ENCODE results near the gene MCF2L2.
A peak's percentile ranks its signal among the peaks of the same experiment; 100 is the strongest.

Gene MCF2L2

DNA sequence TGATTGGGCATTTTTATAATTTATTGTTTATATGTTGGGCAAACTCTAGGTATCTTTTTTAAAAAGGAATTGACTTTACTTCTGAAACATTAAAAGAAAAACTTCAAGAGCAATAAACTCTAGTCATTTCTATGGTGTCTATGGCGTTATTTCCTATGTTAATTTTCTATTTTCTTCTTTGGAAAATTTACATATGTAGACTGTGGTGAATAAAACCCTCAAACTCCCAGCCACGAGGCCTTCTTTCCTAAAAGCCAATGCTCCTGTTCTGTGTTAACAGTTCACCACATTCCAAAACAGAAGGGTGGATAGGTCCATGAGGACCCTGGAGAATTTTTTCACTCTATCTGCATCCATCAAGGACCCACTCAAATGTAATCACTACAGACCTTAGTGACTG lies 219.6 kb downstream of the MCF2L2 start:
- no peak overlapping the region for H3K27ac ChIP-seq (ENCODE audit: low read depth, low read length)
- peaks cover 0 to 3% of the 10 kb centered on the region in 2 donors for H3K9me3 ChIP-seq (ENCODE audit: control insufficient read depth in 1 of 2, low read length in 2 of 2)
- H3K9ac ChIP-seq (ENCODE audit: low read depth in 1 of 2, low read length in 2 of 2), result no peak overlapping the region
- no peak overlapping the region for H3K4me3 ChIP-seq (ENCODE audit: low read depth in 1 of 2, low read length in 2 of 2)
- H3K4me1 ChIP-seq (ENCODE audit: control insufficient read depth in 1 of 2, insufficient read depth in 2 of 2, low read length in 2 of 2), result peaks cover 32 to 36% of the 10 kb centered on the region in 2 donors
- no peaks in the 10 kb centered on the region for H3K27me3 ChIP-seq (ENCODE audit: control insufficient read depth in 1 of 2, insufficient read depth in 2 of 2, low read length in 2 of 2)
- H3K36me3 ChIP-seq (ENCODE audit: control insufficient read depth in 1 of 2, insufficient read depth in 2 of 2, low read length in 2 of 2), result no peaks in the 10 kb centered on the region

DNA sequence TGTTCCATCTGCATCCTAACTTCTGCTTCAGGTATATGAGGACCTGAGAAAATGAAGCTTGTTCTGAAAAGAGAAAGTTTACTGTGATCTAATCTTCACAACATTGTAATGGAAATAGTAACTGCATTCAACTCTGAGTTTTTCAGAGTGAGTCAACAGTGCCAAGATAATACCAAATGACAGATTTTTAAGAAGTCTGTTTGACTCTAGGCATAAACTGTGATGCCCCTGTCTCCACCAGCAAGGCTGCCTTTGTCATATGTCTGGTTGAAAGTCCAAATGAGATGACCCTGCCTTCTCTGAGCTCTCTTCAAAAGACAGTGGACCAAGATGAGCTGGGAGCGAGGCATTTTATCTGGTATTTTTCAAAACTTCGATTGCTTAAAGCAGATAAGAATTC lies 220.2 kb downstream of the MCF2L2 start:
- no peak overlapping the region for H3K27ac ChIP-seq (ENCODE audit: low read depth, low read length)
- H3K9ac ChIP-seq (ENCODE audit: low read depth in 1 of 2, low read length in 2 of 2), result no peak overlapping the region
- H3K9me3 ChIP-seq (ENCODE audit: control insufficient read depth in 1 of 2, low read length in 2 of 2), result peaks cover 2 to 8% of the 10 kb centered on the region in 2 donors
- H3K4me1 ChIP-seq (ENCODE audit: control insufficient read depth in 1 of 2, insufficient read depth in 2 of 2, low read length in 2 of 2), result peaks cover 27 to 30% of the 10 kb centered on the region in 2 donors
- no peak overlapping the region for H3K4me3 ChIP-seq (ENCODE audit: low read depth in 1 of 2, low read length in 2 of 2)
- H3K36me3 ChIP-seq (ENCODE audit: control insufficient read depth in 1 of 2, insufficient read depth in 2 of 2, low read length in 2 of 2), result no peaks in the 10 kb centered on the region
- no peaks in the 10 kb centered on the region for H3K27me3 ChIP-seq (ENCODE audit: control insufficient read depth in 1 of 2, insufficient read depth in 2 of 2, low read length in 2 of 2)

DNA sequence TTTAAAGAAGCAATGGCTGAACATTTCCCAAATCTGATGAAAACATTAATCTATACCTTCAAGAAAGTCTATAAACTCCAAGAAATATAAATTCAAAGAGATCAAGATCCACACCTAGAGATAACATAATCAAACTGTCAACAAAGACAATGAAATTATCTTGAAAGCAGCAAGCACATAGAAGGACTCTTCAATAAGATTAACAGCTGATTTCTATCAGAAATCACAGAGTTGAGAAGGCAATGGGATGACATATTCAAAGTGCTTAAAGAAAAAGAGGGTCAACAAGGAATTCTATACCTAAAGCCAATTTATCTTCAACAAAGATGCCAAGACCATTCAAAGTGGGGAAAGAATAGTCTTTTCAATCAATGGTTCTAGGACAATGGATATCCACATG lies 224.7 kb downstream of the MCF2L2 start:
- Histone ChIP-seq H3K27me3 (ENCODE audit: control insufficient read depth in 1 of 2, insufficient read depth in 2 of 2, low read length in 2 of 2) (no peaks in the 10 kb centered on the region), H3K4me3 (ENCODE audit: low read depth in 1 of 2, low read length in 2 of 2) (no peak overlapping the region), H3K27ac (ENCODE audit: low read depth, low read length) (no peak overlapping the region), H3K9me3 (ENCODE audit: control insufficient read depth in 1 of 2, low read length in 2 of 2) (peaks cover 3 to 9% of the 10 kb centered on the region in 2 donors), H3K9ac (ENCODE audit: low read depth in 1 of 2, low read length in 2 of 2) (no peak overlapping the region), H3K4me1 (ENCODE audit: control insufficient read depth in 1 of 2, insufficient read depth in 2 of 2, low read length in 2 of 2) (peaks cover 5 to 7% of the 10 kb centered on the region in 2 donors), H3K36me3 (ENCODE audit: control insufficient read depth in 1 of 2, insufficient read depth in 2 of 2, low read length in 2 of 2) (no peaks in the 10 kb centered on the region)

DNA sequence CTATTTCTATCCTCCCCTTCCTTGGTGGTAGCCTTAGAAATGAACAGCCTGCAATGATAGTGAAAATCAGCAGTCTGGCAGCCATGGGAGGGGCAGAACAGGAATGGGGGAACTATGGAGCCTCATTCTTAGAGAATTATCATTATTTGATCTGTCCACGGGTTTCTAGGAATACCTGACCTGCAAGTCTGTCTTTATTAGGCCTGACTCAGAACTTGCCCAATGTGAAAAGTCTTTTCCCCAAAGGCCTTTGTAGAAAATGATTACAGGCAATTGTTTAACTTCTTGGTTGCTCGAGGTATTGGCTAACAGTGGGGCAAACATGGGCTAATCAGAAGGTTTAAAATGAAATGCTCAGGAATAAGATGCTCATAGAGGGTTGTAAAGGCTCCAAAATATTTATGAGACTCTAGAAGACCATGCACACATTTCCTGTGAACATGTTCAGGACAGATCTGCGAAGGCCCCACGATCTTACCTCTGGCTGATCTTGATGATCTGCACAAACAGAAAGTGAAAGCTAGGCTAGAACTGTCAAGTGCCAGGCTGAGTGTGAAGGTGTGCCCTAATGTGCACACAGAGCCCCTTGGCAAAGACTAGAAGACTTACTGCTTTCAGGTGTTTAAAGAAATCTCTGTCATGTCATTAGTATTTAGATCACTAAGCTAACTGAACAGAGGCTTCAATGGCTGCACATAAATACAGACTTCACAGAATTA lies 226.3 kb downstream of the MCF2L2 start:
- Histone ChIP-seq H3K27ac (ENCODE audit: low read depth, low read length) (no peak overlapping the region), H3K4me3 (ENCODE audit: low read depth in 1 of 2, low read length in 2 of 2) (peak overlapping the region in 1 of 2 donors; percentile 0), H3K9ac (ENCODE audit: low read depth in 1 of 2, low read length in 2 of 2) (no peak overlapping the region), H3K27me3 (ENCODE audit: control insufficient read depth in 1 of 2, insufficient read depth in 2 of 2, low read length in 2 of 2) (no peaks in the 10 kb centered on the region), H3K36me3 (ENCODE audit: control insufficient read depth in 1 of 2, insufficient read depth in 2 of 2, low read length in 2 of 2) (no peaks in the 10 kb centered on the region), H3K9me3 (ENCODE audit: control insufficient read depth in 1 of 2, low read length in 2 of 2) (peaks cover 3 to 9% of the 10 kb centered on the region in 2 donors), H3K4me1 (ENCODE audit: control insufficient read depth in 1 of 2, insufficient read depth in 2 of 2, low read length in 2 of 2) (peaks cover 1 to 3% of the 10 kb centered on the region in 2 donors)

DNA sequence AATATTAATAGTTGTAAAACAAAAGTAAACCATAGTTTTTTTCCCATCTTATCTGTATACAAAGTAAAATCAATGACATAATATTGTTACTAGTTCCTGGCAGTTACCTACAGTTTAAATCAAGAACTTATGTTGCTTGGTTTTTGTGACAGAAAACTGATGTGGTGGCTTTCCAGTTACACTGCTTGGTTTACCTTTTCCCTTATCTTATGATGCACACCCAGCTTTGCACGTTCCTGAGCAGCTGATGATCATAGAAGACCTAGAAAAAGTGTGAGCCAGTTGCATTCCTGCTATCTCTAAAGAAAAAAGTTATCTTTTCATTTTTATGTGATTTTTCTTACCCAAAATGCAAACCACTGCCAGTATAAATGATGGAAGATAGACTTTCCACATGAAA lies 229.5 kb downstream of the MCF2L2 start:
- H3K9me3 ChIP-seq (ENCODE audit: control insufficient read depth in 1 of 2, low read length in 2 of 2), result peaks cover 3 to 7% of the 10 kb centered on the region in 2 donors
- no peaks in the 10 kb centered on the region for H3K36me3 ChIP-seq (ENCODE audit: control insufficient read depth in 1 of 2, insufficient read depth in 2 of 2, low read length in 2 of 2)
- no peak overlapping the region for H3K27ac ChIP-seq (ENCODE audit: low read depth, low read length)
- H3K4me3 ChIP-seq (ENCODE audit: low read depth in 1 of 2, low read length in 2 of 2), result no peak overlapping the region
- H3K27me3 ChIP-seq (ENCODE audit: control insufficient read depth in 1 of 2, insufficient read depth in 2 of 2, low read length in 2 of 2), result no peaks in the 10 kb centered on the region
- H3K9ac ChIP-seq (ENCODE audit: low read depth in 1 of 2, low read length in 2 of 2), result no peak overlapping the region
- no peaks in the 10 kb centered on the region for H3K4me1 ChIP-seq (ENCODE audit: control insufficient read depth in 1 of 2, insufficient read depth in 2 of 2, low read length in 2 of 2)

DNA sequence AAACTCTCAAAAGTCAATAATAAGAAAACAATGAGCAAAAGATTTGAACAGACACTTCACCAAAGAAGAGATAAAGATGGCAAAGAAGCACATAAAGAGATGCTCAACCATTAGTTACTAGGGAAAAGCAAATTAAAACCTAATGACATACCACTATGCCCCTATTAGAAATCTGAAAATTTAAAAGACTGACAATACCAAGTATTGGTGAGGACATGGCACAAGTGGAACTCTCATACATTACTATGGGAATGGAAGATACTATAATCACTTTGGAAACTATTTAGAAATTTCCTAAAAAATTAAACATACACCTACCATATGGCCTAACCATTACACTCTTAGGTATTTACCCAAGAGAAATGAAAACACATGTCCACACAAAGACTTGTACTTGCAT lies 230.7 kb downstream of the MCF2L2 start:
- H3K36me3 ChIP-seq (ENCODE audit: control insufficient read depth in 1 of 2, insufficient read depth in 2 of 2, low read length in 2 of 2), result no peaks in the 10 kb centered on the region

DNA sequence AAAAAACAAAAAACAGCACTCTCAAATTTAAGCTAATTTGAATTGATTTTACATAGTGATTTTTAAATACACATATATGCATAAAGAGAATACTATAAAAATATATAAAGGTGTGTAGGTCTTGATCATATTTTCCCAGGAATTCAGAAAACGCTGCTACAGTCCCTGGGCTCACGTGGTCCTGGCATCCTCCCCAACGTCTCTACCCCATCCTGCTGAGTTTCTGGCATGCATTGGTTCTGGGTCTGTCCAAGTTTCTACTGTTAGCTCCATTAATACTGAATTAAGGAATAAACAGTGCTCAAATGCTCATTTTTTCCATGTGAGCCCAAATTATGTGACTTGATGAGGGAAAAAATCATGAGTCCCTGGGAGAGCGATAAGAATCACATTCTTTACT lies 233.2 kb downstream of the MCF2L2 start:
- Histone ChIP-seq H3K9me3 (ENCODE audit: control insufficient read depth in 1 of 2, low read length in 2 of 2) (no peaks in the 10 kb centered on the region), H3K4me3 (ENCODE audit: low read depth in 1 of 2, low read length in 2 of 2) (no peak overlapping the region), H3K9ac (ENCODE audit: low read depth in 1 of 2, low read length in 2 of 2) (no peak overlapping the region), H3K4me1 (ENCODE audit: control insufficient read depth in 1 of 2, insufficient read depth in 2 of 2, low read length in 2 of 2) (no peaks in the 10 kb centered on the region), H3K36me3 (ENCODE audit: control insufficient read depth in 1 of 2, insufficient read depth in 2 of 2, low read length in 2 of 2) (no peaks in the 10 kb centered on the region), H3K27ac (ENCODE audit: low read depth, low read length) (no peak overlapping the region), H3K27me3 (ENCODE audit: control insufficient read depth in 1 of 2, insufficient read depth in 2 of 2, low read length in 2 of 2) (no peaks in the 10 kb centered on the region)

More for the DNA sequence above, 230.7 kb downstream of the MCF2L2 start:
- Histone ChIP-seq H3K27me3 (ENCODE audit: control insufficient read depth in 1 of 2, insufficient read depth in 2 of 2, low read length in 2 of 2) (no peaks in the 10 kb centered on the region), H3K9ac (ENCODE audit: low read depth in 1 of 2, low read length in 2 of 2) (no peak overlapping the region), H3K4me3 (ENCODE audit: low read depth in 1 of 2, low read length in 2 of 2) (no peak overlapping the region), H3K4me1 (ENCODE audit: control insufficient read depth in 1 of 2, insufficient read depth in 2 of 2, low read length in 2 of 2) (no peaks in the 10 kb centered on the region), H3K27ac (ENCODE audit: low read depth, low read length) (no peak overlapping the region), H3K9me3 (ENCODE audit: control insufficient read depth in 1 of 2, low read length in 2 of 2) (no peaks in the 10 kb centered on the region)

DNA sequence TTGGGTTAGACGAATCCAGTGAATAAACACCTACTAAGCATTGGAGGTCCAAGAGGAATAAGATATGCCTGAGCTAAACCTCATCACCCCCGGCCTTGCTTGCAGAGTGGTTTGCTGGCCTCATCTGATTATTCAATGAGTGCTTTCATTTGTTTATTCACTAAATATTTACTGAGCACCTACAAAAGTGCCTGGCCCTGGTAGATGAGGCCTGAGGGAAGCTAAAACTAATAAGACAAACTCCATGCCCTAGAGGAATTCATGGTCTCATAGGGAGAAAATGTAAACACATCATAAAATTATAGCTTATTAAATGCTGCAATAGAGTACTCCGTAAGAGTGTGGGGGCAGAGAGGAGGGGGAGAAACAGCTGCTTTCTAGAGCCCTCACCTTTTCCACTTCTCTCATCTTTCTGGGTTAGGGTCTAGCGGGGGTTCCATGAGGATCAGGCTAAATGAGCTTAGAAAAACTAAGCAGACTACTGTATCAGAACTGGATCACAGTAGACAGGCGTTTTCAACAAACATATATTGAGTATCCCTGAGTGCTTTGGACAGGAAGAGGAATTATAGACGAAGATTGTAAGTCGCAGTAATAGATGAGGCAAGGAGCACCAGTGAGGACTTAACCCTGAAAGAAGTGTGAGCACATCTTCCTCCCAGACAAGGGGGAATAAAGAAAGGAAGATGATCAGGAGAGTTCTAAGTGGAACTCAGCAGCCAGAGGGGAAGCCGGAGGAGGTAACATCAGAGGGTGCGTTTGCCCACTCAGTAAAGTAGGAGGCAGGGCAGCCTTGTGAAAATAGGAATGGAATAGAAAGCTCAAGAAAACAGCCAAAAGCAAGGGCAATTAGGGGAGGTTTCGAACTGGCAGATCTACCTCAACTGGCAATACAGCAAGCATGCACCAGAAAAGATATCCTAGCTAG lies 234.4 kb downstream of the MCF2L2 start:
- Histone ChIP-seq H3K9me3 (ENCODE audit: control insufficient read depth in 1 of 2, low read length in 2 of 2) (no peaks in the 10 kb centered on the region), H3K27ac (ENCODE audit: low read depth, low read length) (no peak overlapping the region), H3K9ac (ENCODE audit: low read depth in 1 of 2, low read length in 2 of 2) (no peak overlapping the region), H3K4me3 (ENCODE audit: low read depth in 1 of 2, low read length in 2 of 2) (no peak overlapping the region), H3K4me1 (ENCODE audit: control insufficient read depth in 1 of 2, insufficient read depth in 2 of 2, low read length in 2 of 2) (peaks cover 0 to 3% of the 10 kb centered on the region in 2 donors), H3K36me3 (ENCODE audit: control insufficient read depth in 1 of 2, insufficient read depth in 2 of 2, low read length in 2 of 2) (no peaks in the 10 kb centered on the region), H3K27me3 (ENCODE audit: control insufficient read depth in 1 of 2, insufficient read depth in 2 of 2, low read length in 2 of 2) (no peaks in the 10 kb centered on the region)

DNA sequence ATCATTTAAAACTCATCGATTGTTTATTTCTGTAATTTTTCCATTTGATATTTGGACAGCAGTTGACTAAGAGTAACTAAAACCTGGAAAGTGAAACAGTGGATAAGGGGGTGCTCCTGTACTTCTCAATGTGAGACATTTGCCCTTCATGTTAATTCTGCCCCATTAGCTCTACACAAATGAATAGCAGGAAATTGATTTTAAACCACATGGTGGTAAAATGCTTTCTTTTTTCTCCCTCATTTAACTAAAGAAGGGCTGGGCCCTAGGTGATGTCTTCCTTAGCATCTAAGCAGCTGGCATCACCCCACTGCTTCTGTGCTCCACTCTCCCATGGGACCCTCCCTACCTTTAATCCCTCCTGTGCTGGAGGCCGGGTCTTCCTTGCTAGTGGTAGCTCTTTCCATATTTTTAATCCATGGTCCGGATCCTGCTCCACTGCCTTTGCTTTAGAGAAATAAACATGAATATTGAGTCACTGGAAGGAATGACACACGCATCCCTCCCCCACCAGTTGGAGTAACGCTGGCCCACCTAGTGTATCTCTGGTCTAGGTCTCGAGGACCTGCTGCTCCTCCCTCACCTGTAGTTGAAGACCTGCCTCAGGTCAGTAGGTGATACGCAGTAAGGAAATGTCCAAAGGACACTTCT lies 235.6 kb downstream of the MCF2L2 start:
- H3K27ac ChIP-seq (ENCODE audit: low read depth, low read length), result no peak overlapping the region

DNA sequence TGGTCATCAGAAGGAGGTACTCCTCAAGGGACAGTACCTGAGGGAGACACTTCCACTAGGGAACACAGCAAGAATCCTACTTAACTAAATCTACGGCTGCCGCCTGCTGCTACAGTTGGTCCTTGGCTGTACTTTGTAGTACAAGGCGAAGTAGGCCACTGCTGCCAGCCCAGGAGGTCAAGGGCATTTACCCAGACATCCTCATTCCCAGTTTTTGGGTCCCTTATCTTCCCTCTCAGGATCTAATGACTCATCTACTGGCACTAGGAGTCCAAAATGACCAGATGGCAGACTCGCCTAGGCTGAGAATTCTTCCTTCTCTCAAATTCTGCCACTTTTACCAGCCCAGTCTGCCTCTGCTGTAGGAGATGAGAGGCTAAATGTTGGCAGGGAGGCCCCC lies 238.8 kb downstream of the MCF2L2 start:
- Histone ChIP-seq H3K27ac (ENCODE audit: low read depth, low read length) (no peak overlapping the region), H3K36me3 (ENCODE audit: control insufficient read depth in 1 of 2, insufficient read depth in 2 of 2, low read length in 2 of 2) (no peaks in the 10 kb centered on the region), H3K4me3 (ENCODE audit: low read depth in 1 of 2, low read length in 2 of 2) (no peak overlapping the region), H3K27me3 (ENCODE audit: control insufficient read depth in 1 of 2, insufficient read depth in 2 of 2, low read length in 2 of 2) (no peaks in the 10 kb centered on the region), H3K9ac (ENCODE audit: low read depth in 1 of 2, low read length in 2 of 2) (no peak overlapping the region), H3K4me1 (ENCODE audit: control insufficient read depth in 1 of 2, insufficient read depth in 2 of 2, low read length in 2 of 2) (peaks cover 13 to 16% of the 10 kb centered on the region in 2 donors), H3K9me3 (ENCODE audit: control insufficient read depth in 1 of 2, low read length in 2 of 2) (no peaks in the 10 kb centered on the region)

More for the DNA sequence above, 235.6 kb downstream of the MCF2L2 start:
- H3K36me3 ChIP-seq (ENCODE audit: control insufficient read depth in 1 of 2, insufficient read depth in 2 of 2, low read length in 2 of 2), result no peaks in the 10 kb centered on the region
- H3K9ac ChIP-seq (ENCODE audit: low read depth in 1 of 2, low read length in 2 of 2), result no peak overlapping the region
- H3K4me1 ChIP-seq (ENCODE audit: control insufficient read depth in 1 of 2, insufficient read depth in 2 of 2, low read length in 2 of 2), result peaks cover 0 to 4% of the 10 kb centered on the region in 2 donors
- no peaks in the 10 kb centered on the region for H3K27me3 ChIP-seq (ENCODE audit: control insufficient read depth in 1 of 2, insufficient read depth in 2 of 2, low read length in 2 of 2)
- H3K4me3 ChIP-seq (ENCODE audit: low read depth in 1 of 2, low read length in 2 of 2), result no peak overlapping the region
- H3K9me3 ChIP-seq (ENCODE audit: control insufficient read depth in 1 of 2, low read length in 2 of 2), result no peaks in the 10 kb centered on the region
